WERI-Rb-1 (cell line): ENCODE data around the gene PEX5L.

Experiments
- DNase-seq: peaks from one replicate; pipeline ENCODE4 v3.0.0-alpha.2; 2020
- H3K27ac ChIP-seq: fragments of 250-450 bp; sonication (Bioruptor Pico); 2 replicates; pipeline ENCODE4 v1.5.1; 2020; ENCODE audit warnings: mild to moderate bottlenecking, moderate library complexity
- H3K27me3 ChIP-seq: fragments of 250-450 bp; sonication (Bioruptor Pico); 2 replicates; pipeline ENCODE4 v1.5.1; 2021; ENCODE audit warnings: mild to moderate bottlenecking, low read depth, moderate library complexity; ENCODE audit not compliant: insufficient read depth, severe bottlenecking
- H3K36me3 ChIP-seq: fragments of 250-450 bp; sonication (Bioruptor Pico); 2 replicates; pipeline ENCODE4 v1.5.1; 2020; ENCODE audit warnings: mild to moderate bottlenecking, moderate library complexity
- H3K4me3 ChIP-seq: 2 replicates; pipeline ENCODE4 v1.5.1; 2011; ENCODE audit warnings: low read depth, mild to moderate bottlenecking, control low read depth, low read length
- H3K9me3 ChIP-seq: fragments of 250-450 bp; sonication (Bioruptor Pico); 2 replicates; pipeline ENCODE4 v1.5.1; 2021; ENCODE audit warnings: mild to moderate bottlenecking, moderate library complexity; ENCODE audit not compliant: severe bottlenecking
- TF ChIP-seq, protein P1 (sequence below): IDR thresholded peaks from 2 replicates; pipeline ENCODE4 v1.5.1; 2011; ENCODE audit warnings: low read depth, mild to moderate bottlenecking, control low read depth, inconsistent platforms, low read length

PEX5L gene

DNA sequence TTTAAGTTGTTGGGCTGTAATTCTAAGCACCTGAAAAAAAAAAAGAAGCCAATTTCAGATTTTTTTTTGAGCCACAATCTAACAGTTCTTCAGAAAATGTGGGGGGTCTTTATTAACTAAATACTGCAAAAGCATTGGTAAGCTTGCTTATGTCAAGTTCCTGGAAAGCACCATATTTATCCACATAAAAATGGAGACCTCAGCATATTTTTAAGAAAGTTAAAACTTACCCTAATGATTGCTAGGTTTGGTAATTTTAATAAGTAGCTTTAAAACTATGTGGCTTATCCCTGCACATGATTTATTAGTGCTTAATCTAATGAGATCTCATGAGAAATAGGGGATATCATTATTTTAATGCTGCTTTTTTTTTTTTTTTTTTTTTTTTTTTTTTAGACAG lies 227.1 kb downstream of the PEX5L start:
- Histone ChIP-seq H3K27me3 (no peaks in the 10 kb centered on the region), H3K36me3 (peaks cover 20% of the 10 kb centered on the region), H3K9me3 (no peaks in the 10 kb centered on the region), H3K27ac (no peak overlapping the region), H3K4me3 (no peak overlapping the region)
- no peak for DNase-seq
- TF ChIP-seq, protein P1, sequence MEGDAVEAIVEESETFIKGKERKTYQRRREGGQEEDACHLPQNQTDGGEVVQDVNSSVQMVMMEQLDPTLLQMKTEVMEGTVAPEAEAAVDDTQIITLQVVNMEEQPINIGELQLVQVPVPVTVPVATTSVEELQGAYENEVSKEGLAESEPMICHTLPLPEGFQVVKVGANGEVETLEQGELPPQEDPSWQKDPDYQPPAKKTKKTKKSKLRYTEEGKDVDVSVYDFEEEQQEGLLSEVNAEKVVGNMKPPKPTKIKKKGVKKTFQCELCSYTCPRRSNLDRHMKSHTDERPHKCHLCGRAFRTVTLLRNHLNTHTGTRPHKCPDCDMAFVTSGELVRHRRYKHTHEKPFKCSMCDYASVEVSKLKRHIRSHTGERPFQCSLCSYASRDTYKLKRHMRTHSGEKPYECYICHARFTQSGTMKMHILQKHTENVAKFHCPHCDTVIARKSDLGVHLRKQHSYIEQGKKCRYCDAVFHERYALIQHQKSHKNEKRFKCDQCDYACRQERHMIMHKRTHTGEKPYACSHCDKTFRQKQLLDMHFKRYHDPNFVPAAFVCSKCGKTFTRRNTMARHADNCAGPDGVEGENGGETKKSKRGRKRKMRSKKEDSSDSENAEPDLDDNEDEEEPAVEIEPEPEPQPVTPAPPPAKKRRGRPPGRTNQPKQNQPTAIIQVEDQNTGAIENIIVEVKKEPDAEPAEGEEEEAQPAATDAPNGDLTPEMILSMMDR = no peak

DNA sequence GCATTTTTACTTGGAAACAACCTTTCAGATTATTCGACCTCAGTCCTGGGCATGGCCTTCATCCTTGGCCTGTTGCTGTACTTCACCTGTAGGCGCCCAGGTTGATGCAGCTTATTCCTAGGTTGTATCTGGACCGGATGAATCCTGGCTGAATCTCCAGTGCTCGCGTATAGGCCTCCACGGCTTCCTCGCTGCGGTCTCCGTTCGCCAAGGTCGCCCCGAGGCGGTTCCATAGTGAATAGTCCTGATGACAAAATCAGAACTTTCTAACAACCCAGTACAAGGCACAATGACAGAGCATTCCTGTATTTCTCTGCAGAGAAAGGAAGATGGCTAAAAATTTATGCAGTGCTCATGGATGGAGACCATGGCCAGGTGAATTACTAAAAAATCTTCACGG lies 229.1 kb downstream of the PEX5L start:
- no peak overlapping the region for H3K4me3 ChIP-seq
- H3K27me3 ChIP-seq = no peaks in the 10 kb centered on the region
- TF ChIP-seq, protein P1 = no peak
- no peak for DNase-seq
- peaks cover 22% of the 10 kb centered on the region for H3K36me3 ChIP-seq
- H3K9me3 ChIP-seq = no peaks in the 10 kb centered on the region
- no peak overlapping the region for H3K27ac ChIP-seq

DNA sequence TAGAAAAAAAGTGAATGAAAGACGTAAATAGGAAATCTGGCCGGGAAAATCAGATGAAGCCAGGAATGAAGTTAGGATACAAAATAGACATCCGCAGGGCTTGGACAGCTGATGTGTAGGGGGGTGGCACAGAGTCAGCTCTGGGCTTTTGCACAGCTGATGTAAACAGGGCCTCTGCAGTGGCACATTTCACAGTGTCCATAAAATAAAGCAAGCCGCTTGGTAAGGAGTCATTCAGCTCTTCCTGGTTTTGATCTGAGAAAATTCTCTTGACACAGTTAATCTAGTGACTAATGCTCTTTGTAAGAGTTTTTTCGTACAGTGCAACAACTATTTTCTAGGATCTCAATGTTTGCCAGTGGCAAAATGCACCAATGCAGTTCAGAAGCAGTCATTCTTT lies 230.6 kb downstream of the PEX5L start:
- peaks cover 22% of the 10 kb centered on the region for H3K36me3 ChIP-seq
- no peak overlapping the region for H3K27ac ChIP-seq
- H3K27me3 ChIP-seq = no peaks in the 10 kb centered on the region
- no peaks in the 10 kb centered on the region for H3K9me3 ChIP-seq
- H3K4me3 ChIP-seq = no peak overlapping the region
- TF ChIP-seq, protein P1 = no peak
- DNase-seq = no peak

DNA sequence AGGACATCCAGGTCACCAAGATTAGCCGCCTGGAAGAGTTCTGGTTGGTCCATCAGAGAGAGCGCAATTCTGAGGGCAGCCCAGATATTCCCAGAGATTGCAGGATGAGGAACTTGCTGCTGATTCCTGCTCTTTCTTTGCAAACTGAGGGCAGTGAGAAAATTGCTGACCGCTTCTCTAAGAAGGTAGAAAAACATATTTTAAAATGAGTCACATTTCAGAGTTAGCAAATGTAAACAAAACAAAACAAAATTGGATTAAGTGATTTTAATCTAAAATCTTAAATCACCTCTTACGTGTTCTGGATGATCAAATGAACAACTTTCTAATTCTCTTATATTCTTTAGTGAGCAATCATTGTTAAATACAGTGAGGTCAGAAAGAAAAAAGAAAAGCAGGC lies 234.9 kb downstream of the PEX5L start:
- H3K27me3 ChIP-seq = no peaks in the 10 kb centered on the region
- TF ChIP-seq, protein P1 = no peak
- no peak for DNase-seq
- no peaks in the 10 kb centered on the region for H3K9me3 ChIP-seq
- peaks cover 4% of the 10 kb centered on the region for H3K36me3 ChIP-seq
- H3K27ac ChIP-seq = no peak overlapping the region
- H3K4me3 ChIP-seq = no peak overlapping the region

DNA sequence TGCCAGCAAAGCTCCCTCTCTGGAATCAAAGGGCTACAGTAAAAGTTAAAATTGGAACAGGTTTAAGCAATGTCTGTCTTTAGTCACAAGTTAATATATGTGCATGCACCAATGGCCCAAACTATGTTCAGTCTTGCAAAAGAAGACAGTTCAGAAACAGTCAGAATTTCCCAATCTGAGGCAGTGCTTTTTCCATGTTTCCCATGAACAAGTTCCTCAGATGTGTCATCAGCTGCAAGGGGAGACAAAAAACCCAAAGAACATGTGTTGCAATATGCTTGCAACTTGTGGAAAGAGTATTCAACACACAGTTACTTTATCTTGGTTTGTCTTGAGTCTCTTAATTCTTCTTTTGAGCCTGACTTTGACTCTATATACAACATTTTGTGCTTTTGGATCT lies 235.5 kb downstream of the PEX5L start:
- no peak for DNase-seq
- Histone ChIP-seq H3K27me3 (no peaks in the 10 kb centered on the region), H3K4me3 (no peak overlapping the region), H3K36me3 (peaks cover 4% of the 10 kb centered on the region), H3K9me3 (no peaks in the 10 kb centered on the region), H3K27ac (no peak overlapping the region)
- TF ChIP-seq, protein P1 = no peak

DNA sequence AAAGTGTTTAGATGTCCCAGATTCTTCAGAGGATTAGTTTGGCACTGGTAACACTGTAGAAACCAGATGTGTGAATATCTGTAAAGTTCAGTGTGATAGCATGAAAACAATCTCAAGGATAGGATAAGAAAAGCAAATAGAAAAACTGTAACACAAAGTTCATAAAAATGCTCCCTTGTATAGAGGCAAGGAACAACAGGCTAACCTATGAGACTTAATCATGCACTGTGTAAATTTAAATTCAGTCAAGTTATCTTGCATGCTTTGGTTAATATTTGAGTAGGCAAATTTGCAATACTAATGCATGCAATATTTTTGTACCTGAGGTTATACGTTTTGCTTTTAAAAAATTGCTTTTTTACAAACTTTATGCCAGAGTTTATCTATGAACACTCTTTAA lies 239.5 kb downstream of the PEX5L start:
- Histone ChIP-seq H3K4me3 (no peak overlapping the region), H3K27ac (no peak overlapping the region), H3K27me3 (no peaks in the 10 kb centered on the region), H3K36me3 (no peaks in the 10 kb centered on the region; the same call in 1 of the 2 replicates), H3K9me3 (no peaks in the 10 kb centered on the region)
- TF ChIP-seq, protein P1 = no peak
- no peak for DNase-seq
